ELF-1 (cell line): ENCODE results near the gene TMEM53.
A peak's percentile ranks its signal among the peaks of the same experiment; 100 is the strongest.
"Not testable (repeated sequence)": the region's sequence is repeated elsewhere in the genome, so short reads cannot be mapped to it uniquely, and the experiment has no call there.

Experiments
- DNase-seq: peaks from one replicate; pipeline ENCODE4 v3.0.0-alpha.2; 2016; ENCODE audit warnings: low read depth, low spot score

Gene TMEM53

GRCh38 chr1:44674113-44675000 is at the start of gene TMEM53, which contains the start of gene ARMH1:
TMEM53 (minus strand) TSS chr1:44674481; CDS start chr1:44674391, 90 bp downstream.
ARMH1 (plus strand) TSS chr1:44674714; CDS start chr1:44689698, 14,984 bp downstream.
- DNase-seq = peak; percentile 100

GRCh38 chr1:44723496-44724295 is 49.4 kb upstream of the TMEM53 start:
- DNase-seq = no peak

GRCh38 chr1:44723064-44723463 is 48.8 kb upstream of the TMEM53 start:
- DNase-seq = no peak

- peak; percentile 97 for DNase-seq
Observed at GRCh38 chr1:44721485-44722361, 47.4 kb upstream of the TMEM53 start.

- DNase-seq = no peak
Observed at GRCh38 chr1:44720281-44720680, 46.0 kb upstream of the TMEM53 start.

GRCh38 chr1:44719318-44719717 is 45.0 kb upstream of the TMEM53 start:
- DNase-seq = no peak

- DNase-seq = no peak
Observed at GRCh38 chr1:44718091-44718490, 43.8 kb upstream of the TMEM53 start.

GRCh38 chr1:44717653-44718052 is 43.4 kb upstream of the TMEM53 start:
- no peak for DNase-seq

- no peak for DNase-seq
Observed at GRCh38 chr1:44717156-44717555, 42.9 kb upstream of the TMEM53 start.

GRCh38 chr1:44714944-44715571 is 40.8 kb upstream of the TMEM53 start:
- DNase-seq = peak; percentile 87

GRCh38 chr1:44714532-44714931 is 40.3 kb upstream of the TMEM53 start:
- DNase-seq = no peak

- DNase-seq = no peak
Observed at GRCh38 chr1:44713321-44713781, 39.1 kb upstream of the TMEM53 start.

- DNase-seq = peak; percentile 46
Observed at GRCh38 chr1:44707959-44708831, 33.9 kb upstream of the TMEM53 start.

GRCh38 chr1:44707112-44707881 is 33.0 kb upstream of the TMEM53 start:
- no peak for DNase-seq

GRCh38 chr1:44705938-44706337 is 31.7 kb upstream of the TMEM53 start:
- DNase-seq = no peak

- no peak for DNase-seq
Observed at GRCh38 chr1:44705470-44705869, 31.2 kb upstream of the TMEM53 start.

GRCh38 chr1:44701141-44701573 is 26.9 kb upstream of the TMEM53 start:
- DNase-seq = no peak

GRCh38 chr1:44700573-44700972 is 26.3 kb upstream of the TMEM53 start:
- DNase-seq = no peak

GRCh38 chr1:44699375-44699774 is 25.1 kb upstream of the TMEM53 start:
- DNase-seq = not testable (repeated sequence)
